AG20443 (cell line): ENCODE results near the gene NDST1.

Source experiments
- DNase-seq: peaks from one replicate; pipeline ENCODE4 v3.0.0; 2012; ENCODE audit warnings: low spot score, mixed read lengths

Gene NDST1

DNA sequence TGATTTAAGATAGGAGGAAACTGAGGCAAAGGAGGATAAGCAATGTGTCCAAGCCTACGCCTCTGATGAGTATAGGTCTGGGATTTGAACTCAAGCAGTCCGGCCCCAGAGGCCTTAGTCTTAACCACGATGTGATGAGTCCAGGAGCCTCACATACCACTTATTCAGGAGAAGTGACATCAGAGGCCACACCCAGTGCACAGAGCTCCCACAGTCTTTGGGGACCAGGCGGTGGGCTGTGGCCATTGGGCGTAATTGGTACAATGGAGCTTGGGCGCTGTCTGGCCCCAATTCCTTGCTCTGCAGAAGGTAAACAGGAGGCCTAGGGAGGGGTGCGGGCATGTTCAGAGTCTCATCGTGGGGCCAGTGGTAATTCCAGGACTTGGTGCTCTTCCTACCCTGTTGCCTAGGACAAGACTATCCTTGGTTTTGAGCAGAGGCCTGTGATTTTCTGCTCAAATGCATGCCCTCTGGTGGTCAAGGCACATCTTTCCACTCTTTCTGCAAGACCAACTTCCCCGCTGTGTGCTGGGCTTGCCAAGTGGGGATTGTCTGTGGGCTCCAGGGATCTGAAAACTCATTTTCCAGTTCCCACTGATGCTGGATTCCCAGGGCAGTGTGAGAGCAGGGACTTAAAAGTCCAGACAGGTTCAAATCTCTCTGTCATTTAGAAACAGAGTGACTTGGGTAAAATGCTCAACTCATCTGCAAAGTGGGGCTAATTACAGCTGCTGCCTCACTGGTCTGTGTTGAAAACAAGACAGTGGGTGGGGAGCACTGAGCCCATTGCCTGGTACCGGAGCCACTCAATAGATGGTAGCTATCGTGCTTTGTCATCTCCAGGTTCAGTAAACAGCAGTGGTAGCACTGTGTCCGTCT is 15.8 kb downstream of the NDST1 start:
- peak; percentile 66 for DNase-seq

DNA sequence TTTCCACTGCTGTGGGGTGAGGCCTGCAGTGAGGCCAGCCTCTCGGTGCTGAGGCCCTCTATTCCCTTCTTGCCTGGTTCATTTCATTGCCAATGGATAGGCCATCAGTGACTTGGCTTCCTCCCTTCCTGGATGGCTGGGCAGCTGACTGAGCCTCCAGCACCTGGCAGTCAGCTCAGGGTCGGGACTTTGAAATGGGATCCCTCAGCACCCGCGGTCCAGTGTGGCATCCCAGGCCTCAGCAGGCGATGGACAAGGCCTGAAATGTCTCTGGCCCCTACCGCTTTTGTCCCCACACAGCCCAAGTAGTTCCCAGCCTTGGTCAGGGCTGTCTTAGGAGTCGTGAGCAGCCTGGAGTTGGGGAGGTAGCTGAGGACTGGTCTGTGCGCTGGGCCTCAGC is 17.2 kb downstream of the NDST1 start:
- DNase-seq: no peak

DNA sequence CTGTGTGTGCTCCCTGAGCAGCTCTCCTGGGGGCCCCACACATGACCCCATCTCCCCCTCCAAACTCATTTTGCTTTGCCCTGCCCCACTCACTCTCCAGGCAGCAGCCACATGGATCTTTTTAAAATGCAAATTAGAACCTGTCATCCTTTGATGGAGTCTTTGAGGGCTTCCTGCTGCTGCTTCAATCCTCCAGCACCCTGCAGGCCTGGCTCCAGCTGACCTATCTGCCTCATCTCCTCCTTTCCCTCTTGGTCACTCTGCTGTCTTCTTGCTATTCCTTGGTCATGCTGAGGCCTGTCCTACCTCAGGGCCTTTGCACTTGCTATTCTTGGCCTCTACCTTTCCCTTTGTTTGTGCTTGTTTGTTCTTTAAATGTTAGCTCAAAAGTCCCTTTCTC is 17.9 kb downstream of the NDST1 start:
- no peak for DNase-seq

DNA sequence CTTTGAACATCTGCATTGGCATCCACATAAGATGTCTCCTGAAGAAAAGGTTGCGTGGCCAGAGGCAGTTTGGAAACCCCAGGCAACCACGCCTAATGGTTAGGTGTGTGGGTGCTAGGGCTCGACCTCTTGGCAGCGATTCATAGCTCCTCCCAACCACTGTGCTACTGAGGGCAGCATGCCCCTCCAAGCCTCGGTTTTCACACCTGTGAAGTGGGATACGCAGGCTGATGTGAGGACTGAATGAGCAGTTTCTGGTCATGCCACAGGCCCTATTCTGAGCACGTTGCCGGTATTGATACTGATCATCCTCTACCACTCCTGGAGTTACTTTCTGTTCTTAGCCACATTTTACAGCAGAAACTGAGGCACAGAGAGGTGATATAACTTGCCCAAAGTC is 19.1 kb downstream of the NDST1 start:
- no peak for DNase-seq

DNA sequence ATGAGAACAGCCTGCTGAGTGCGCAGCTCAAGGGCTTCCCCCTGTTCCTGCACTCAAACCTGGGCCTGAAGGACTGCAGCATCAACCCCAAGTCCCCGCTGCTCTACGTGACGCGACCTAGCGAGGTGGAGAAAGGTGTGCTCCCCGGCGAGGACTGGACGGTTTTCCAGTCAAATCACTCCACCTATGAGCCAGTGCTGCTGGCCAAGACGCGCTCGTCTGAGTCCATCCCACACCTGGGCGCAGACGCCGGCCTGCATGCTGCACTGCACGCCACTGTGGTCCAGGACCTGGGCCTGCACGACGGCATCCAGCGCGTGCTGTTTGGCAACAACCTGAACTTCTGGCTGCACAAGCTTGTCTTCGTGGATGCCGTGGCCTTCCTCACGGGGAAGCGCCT is 19.9 kb downstream of the NDST1 start:
- DNase-seq: no peak

DNA sequence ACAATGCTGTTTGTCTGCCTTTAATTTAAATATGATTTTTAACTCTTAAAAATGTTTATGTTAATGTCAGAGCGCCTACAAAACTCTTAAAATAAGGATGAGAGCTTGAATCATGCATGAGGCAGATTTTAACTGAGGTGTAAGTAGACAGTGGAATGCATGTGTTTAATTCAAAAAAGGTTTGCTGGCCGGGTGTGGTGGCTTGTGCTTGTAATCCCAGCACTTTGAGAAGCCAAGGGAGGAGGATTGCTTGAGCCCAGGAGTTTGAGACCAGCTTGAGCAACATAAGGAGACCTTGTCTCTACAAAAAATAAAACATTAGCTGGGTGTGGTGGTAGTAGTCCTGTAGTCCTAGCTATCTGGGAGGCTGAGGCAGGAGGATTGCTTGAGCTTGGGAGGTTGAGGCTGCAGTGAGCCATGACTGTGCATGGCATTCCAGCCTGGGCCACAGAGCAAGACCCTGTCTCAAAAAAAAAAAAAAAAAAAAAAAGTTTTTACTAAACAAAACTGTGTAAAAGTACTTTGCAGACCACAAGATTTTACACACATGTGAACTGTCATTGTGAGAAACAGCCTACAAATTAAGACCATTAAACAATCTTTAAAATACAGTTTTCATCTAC is 21.1 kb downstream of the NDST1 start:
- no peak for DNase-seq

DNA sequence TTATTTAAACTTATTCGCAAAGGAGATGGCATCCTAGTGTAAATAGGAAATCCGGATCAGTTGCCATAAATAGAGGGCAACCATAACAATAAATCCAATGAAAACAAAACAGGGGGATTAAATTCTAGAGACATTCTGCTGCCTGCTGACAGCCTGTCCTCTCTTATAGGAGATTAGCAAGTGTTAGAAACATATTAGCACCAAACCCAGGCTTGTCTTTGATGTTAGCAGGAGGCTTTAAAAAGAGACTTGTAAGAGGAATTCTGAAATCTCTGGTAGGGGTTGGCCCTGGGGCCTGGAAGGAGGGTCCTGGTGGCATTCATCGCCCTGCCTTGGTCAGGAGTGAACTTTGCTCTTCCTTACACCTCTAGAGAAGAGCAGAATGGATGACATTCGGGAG is 21.6 kb downstream of the NDST1 start:
- no peak for DNase-seq

DNA sequence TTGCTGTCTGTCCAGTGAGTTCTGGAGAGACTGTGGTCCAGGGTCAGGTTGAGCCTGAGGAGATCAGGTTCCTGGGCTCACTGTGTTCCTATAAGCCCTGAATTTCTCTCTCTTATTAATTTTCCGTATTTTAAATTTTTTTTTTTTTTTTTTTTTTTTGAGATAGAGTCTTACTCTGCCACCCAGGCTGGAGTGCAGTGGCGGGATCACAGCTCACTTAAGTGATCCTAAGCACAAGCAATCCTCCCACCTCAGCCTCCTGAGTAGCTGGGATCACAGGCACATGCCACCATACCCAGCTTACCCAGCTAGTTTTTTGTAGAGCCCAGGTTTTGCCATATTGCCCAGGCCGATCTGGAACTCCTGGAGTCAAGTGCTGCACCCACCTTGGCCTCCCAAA is 22.5 kb downstream of the NDST1 start:
- DNase-seq: no peak

DNA sequence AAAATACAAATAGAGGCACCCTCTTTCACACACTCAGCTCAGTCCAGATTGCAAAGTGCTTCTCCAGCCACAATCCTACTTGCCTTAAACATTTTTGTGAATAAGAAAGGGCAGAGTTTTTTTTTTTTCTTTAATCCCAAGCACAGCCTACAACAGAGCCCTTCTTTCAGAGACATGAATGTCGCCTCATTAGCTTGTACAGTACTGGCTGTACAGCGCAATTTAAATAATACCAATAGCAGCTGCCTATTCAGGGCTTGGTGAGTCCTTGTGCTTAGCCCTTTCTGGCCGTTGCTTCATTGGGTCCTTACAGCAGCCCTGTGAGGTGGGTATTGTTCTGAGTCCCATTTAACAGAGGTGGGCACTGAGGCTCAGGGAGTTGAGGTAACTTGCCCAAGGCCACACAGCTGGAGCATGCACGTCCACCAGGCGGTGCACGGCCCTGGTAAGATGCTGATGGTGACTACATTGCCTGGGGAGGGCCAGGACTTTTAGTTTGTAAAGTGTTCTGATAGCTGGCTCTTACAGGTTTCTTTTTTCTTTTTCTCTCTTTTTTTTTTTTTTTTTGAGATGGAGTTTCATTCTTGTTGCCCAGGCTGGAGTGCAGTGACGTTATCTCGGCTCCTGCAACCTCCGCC is 23.1 kb downstream of the NDST1 start:
- no peak for DNase-seq

DNA sequence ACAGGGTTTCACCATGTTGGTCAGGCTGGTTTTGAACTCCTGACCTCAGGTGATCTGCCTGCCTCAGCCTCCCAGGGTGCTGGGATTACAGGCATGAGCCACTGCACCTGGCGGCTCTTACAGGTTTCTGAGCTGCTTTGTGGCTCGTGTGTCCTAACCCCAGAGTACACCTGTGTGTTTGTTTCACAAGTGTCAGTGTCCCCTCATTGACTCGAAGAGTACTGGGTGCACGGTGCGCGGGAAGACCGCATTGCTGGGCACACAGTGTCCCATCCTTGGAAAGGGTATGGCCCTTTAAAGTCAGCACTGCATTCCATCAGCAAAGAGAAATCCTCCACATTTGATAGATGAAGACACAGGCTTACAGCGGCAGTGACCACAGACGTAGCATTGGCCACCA is 23.8 kb downstream of the NDST1 start:
- DNase-seq: no peak

DNA sequence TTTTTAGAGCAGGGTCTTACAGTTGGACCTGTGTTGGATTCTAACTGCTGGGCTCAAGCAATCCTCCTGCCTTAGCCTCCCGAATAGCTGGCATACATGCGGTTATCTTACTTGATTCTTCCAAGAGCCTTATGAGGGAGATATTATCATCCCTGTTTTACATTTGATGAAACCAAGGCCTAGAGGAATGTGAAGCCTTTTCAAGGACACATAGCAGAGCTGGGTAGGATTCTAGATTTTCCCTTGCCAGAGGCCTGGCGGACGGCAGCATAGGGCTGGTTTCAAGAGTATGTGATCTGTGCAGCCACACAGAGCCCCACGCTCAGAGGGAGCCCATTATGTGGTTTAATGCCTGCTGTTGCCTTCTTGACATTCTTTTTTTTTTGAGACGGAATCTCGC is 24.2 kb downstream of the NDST1 start:
- no peak for DNase-seq

DNA sequence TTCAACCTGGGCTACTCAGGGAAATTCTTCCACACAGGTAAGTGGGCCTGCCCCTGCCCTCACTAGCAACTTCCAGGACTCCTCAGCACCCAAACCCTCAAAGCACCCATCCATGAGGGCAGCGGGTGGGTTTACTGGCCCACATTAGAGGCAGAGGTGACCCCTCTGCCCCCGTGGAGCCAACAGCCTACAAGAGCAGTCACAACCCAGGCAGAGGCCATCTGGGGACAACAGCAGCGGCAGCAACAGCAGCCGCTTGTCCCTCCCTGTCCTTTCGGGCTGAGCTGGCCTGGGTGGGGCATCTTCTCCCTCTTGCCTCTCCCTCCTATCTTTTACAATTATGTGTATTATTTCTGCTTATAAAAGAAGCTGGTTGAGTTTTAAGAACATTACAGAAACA is 25.1 kb downstream of the NDST1 start:
- DNase-seq: no peak

DNA sequence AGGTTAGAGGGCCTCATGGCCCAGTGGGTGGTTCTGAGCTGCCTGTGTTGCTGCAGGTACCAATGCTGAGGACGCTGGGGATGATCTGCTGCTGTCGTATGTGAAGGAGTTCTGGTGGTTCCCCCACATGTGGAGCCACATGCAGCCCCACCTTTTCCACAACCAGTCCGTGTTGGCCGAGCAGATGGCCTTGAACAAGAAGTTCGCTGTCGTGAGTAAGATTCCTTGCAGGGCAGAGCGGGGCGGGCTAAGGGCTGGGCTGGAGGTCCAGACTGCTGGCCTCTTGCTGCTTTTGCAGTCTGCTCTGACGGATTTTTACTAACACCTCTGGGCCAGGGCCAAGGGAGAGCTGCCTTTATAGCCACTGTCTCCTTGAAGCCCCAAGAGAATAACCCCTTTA is 26.9 kb downstream of the NDST1 start:
- DNase-seq: no peak

DNA sequence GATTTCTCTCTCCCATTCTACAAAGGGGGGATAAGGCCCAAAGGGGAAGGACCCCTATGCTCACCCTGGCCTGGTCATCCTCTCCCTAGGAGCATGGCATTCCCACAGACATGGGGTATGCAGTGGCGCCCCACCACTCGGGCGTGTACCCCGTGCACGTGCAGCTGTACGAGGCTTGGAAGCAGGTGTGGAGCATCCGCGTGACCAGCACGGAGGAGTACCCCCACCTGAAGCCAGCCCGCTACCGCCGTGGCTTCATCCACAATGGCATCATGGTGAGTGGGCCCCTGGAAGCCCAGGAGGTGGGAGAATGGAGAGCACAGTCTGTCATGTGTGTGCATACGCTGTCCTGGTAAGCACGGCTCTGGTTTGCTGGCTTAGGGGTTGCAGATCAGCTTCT is 27.7 kb downstream of the NDST1 start:
- no peak for DNase-seq

DNA sequence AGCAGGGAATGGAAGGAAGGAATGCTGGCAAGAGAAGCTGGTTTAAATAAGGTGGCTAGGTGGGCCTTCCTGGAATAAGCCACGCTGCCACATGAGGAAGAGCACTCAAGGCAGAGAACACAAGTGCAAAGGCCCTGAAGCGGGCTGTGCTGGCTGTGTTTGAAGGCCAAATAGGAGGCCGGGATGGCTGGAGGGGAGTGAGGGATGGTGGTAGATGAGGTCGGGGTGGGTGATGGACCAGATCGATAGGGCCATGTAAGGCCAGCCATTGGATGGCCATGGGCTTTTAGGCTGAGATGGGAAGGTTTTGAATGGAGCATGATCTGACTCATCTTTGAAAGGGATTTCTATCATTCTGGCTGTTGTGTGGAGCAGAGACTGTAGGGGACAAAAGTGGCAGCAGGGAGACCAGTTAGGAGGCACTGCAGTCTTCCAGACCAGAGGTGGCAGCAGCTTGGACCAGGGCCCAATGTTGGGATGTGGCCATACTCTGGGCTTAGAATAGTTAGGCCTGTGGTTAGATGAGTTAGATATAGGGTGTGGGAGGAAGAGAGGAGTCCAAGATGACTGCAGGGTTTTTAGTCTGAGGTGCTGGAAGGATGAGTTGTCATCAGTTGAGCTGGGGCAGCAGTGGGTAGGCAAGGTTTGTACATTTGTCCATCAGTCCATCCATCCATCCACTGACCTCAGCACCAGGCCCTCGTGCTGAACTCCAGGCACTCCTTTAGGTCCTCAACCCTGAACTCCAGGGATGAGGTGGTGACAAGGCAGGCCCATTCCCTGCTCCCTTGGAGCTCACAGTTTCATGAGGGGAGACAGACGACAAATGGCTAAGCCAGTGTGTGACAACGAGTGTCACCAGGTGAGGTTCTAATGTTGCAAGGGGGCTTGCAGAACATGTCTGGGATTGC is 30.3 kb downstream of the NDST1 start:
- peak; percentile 70 for DNase-seq

DNA sequence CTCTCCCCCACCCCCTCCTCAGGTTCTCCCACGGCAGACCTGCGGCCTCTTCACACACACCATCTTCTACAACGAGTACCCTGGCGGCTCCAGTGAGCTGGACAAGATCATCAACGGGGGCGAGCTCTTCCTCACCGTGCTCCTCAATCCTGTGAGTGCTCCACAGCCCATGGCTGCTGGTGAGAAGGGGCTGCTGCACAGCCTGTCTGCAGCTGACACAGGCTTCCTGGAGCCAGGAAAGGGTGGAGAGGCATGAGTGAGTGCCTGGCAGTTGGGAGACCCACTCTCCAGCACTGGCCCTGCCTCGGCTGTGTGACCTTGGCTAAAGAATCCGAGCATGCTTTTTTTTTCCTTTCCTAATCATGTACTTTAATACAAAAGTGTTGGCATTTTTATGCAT is 31.3 kb downstream of the NDST1 start:
- no peak for DNase-seq

DNA sequence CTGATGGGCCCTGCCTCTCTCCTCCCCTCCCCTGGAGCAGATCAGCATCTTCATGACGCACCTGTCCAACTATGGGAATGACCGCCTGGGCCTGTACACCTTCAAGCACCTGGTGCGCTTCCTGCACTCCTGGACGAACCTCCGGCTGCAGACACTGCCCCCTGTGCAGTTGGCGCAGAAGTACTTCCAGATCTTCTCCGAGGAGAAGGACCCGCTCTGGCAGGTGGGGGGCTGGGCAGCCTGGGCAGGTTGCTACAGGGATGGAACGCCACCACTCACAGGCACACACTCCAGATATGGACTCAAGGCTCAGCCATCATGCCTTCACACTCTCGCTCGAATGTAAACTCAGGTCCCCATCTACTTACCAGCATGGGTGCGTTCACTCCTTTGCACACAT is 32.1 kb downstream of the NDST1 start:
- DNase-seq: no peak

DNA sequence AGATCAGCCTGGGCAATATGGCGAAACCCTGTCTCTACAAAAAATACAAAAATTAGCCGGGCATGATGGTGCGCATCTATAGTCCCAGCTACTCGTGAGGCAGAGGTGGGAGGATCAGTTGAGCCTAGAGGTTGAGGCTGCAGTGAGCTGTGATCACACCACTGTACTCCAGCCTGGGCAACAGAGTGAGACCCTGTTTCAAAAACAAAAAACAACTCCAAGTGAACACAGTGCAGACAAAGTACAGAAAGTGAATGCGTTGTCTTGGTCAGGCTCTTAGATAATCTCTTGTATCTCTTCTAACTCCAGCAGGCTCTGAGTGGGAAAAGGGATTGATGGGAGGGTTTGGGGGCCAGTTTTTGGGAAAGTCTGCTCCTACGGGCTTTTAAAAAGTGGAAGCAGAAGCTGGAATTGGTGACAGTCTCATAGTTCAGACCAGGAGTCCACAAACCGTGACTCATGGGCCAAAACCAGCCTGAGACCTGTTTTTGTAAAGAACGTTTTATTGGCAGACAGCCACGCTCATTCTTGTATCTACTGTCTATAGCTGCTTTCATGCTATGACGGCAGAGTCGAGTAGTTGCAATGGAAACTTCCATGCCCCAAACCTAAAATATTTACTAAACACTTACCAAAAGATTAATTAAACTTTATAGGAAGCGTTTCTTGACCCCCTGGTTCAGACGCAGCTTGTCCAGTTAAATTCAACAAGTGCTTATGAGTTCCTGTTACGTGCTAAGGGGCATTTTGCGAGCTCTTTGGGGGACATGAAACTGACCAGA is 32.9 kb downstream of the NDST1 start:
- peak; percentile 58 for DNase-seq

DNA sequence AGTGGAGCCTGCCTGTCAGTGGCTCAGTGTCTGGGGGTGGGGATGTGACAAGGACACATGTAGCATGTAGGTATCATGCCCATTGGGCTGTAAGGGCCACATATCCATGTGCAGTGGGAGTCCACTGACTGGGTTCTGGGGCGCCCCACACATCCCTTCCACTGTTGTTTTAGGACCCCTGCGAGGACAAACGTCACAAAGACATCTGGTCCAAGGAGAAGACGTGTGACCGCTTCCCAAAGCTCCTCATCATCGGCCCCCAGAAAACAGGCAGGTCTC is 33.4 kb downstream of the NDST1 start:
- DNase-seq: no peak

DNA sequence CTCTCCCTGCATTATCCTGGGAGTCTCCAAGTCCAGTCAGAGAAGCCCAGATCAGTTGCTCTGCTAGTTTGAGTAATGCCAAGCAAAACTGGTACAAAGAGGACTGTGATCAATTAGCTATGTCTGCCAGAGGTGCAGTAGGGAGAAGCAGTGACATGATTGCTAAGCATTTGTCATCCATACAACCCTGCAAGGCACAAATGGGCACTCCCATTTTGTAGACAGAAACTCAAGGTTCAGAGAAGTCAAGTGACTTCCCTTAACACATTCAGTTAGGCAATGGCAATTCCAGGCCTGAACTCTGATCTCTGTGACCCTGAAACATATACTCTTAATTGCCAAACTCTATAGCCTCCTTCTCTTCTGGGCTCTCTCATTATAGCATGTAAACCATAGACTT is 34.0 kb downstream of the NDST1 start:
- DNase-seq: no peak

DNA sequence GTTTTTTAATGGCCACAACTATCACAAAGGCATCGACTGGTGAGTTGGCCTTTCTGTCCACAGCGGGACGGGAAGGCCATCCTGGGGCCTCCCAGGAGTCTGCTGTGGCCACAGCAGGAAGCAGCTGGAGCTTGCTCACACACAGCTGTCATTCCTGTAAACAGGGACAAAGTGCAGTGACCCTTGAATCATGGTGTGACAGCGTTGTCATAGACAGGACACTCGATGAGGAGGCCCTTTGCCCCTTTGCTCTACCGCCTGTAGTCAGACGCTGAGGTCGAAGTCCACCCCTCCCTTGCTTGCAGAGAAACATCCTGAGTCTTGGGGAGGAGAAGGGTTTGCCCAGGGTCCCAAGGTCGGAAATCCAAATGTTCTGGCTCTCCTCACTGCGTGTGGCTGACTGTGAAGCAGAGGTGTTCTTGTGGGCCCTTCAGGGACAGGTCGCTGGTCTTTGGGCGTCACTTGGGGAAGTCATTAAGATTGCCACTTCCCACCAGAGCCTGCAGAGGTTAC is 35.1 kb downstream of the NDST1 start:
- no peak for DNase-seq
